ENCODE results near the gene CEP41.

Gene CEP41

DNA sequence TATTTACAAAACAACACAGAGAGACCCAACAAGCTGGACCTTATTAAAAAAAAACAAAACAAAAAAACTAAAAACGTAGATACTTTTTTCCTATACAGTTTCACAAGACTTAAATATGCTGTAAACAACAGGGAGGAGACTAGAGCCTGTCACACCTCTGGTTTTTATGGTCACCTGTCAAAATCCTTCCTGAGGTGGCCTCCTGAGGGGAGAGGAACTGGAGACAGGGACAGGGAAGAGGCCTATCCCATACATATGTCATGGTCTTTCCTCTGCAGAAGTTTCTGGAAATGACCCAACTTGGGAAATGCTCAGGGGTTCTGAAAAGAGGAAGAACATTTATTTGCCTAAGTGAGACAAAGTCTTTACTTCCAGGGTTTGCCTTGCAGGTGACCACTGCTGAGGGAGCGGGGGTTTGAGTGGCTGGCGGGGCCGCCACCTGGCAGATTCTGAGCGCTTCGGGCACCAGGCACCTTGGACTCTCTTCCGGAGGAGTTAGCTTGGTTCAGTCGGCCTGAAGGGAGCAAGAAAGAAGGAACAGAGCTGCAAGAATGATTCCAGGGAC, 42.2 kb downstream of the CEP41 start:
- DNase-seq (ENCODE audit: insufficient read length, low spot score) = no peak
- TF ChIP-seq, protein P1, sequence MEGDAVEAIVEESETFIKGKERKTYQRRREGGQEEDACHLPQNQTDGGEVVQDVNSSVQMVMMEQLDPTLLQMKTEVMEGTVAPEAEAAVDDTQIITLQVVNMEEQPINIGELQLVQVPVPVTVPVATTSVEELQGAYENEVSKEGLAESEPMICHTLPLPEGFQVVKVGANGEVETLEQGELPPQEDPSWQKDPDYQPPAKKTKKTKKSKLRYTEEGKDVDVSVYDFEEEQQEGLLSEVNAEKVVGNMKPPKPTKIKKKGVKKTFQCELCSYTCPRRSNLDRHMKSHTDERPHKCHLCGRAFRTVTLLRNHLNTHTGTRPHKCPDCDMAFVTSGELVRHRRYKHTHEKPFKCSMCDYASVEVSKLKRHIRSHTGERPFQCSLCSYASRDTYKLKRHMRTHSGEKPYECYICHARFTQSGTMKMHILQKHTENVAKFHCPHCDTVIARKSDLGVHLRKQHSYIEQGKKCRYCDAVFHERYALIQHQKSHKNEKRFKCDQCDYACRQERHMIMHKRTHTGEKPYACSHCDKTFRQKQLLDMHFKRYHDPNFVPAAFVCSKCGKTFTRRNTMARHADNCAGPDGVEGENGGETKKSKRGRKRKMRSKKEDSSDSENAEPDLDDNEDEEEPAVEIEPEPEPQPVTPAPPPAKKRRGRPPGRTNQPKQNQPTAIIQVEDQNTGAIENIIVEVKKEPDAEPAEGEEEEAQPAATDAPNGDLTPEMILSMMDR (IDR thresholded peaks at IDR 0.05; ENCODE audit: insufficient read depth, missing control alignments) = no peak
- FAIRE-seq = no peak

DNA sequence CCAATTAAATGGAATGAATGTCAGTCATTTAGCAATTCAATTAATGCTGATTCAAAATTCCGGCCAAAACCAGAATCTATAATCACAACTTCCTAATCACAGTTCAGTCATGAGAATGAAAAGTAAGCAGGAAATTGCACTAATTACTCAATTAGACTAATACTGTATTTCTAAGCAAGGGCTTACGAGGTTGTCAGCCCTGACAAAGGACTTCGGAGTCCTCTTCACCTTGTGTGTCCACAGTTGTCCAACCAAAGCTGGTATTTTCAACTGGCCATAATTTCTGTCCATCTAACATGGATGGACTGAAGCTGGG, 43.1 kb downstream of the CEP41 start:
- FAIRE-seq (no peak), DNase-seq (ENCODE audit: insufficient read length, low spot score) (no peak)
- TF ChIP-seq, protein P1 (IDR thresholded peaks at IDR 0.05; ENCODE audit: insufficient read depth, missing control alignments) = no peak

DNA sequence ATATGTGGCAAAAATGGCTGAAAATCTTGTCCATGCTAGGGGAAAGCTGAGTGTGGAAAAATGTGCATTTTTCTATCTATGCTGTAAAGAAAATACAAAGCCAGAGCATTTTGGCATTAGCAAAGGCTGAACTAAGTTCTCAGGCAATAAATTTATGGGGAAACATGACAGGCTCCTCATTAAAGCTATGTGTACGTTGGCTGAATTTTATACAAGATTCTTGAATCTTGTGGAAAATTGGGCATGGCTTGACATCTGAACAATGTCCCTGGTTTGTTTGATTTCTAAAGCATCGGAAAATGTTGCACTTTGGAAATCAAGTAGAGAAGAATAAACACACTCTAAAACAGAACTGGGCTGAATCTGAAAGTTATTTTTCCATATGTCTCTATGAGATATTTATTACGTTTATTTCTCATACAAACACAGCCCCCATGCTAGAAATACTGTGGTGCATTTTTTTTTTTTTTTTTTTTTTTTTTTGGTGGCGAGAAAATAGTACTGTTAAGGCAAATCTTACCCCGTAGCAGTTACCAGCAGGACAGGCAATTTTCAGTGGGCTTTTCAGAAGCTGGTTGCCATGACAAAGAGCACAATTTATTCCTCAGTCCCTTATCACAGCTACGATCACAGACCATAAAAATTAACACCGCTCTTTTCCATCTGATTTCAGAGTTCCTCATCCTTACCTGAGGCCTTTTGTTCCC, 43.6 kb downstream of the CEP41 start:
- TF ChIP-seq, protein P1 (IDR thresholded peaks at IDR 0.05; ENCODE audit: insufficient read depth, missing control alignments) = no peak
- DNase-seq (ENCODE audit: insufficient read length, low spot score) = no peak
- no peak for FAIRE-seq

DNA sequence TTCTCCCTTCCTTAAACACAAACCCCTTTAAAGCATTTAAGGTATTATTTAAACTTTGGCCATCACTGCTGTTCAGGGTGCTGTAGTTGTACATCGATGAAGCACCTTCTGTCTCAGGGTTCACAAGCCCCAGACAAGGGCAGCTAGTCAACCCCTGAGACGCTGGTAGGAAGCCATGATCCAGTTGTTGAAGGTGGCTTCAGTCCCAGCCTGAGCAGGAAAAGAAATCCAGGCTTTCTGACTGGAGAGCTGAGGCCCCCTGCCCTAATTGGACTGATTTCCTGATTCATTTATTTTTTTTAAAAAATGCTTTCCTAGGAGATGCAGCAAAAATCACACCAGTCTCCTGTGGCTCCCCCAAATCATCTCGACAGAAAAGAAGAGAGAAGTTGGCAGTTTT, 44.7 kb downstream of the CEP41 start:
- TF ChIP-seq, protein P1 (IDR thresholded peaks at IDR 0.05; ENCODE audit: insufficient read depth, missing control alignments) = no peak
- no peak for DNase-seq (ENCODE audit: insufficient read length, low spot score)
- FAIRE-seq = no peak

DNA sequence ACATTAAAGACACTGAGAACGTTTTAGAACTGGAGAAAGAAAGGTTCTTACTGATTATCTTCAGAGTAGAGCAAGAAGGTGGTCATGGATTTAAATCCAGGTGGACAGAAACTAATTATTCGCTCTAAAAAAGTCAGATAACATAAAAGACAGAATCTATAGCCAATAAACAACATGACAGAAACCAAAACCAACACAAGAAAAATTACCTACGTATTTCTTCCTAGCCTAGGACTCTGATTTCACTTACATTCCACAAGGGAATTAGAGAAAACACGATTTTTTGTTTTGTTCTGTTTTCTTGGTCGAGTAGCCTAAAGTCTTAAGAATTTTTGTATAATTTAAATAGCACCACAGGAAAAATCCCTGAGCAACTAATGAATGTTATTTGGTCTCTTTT, 45.4 kb downstream of the CEP41 start:
- no peak for FAIRE-seq

DNA sequence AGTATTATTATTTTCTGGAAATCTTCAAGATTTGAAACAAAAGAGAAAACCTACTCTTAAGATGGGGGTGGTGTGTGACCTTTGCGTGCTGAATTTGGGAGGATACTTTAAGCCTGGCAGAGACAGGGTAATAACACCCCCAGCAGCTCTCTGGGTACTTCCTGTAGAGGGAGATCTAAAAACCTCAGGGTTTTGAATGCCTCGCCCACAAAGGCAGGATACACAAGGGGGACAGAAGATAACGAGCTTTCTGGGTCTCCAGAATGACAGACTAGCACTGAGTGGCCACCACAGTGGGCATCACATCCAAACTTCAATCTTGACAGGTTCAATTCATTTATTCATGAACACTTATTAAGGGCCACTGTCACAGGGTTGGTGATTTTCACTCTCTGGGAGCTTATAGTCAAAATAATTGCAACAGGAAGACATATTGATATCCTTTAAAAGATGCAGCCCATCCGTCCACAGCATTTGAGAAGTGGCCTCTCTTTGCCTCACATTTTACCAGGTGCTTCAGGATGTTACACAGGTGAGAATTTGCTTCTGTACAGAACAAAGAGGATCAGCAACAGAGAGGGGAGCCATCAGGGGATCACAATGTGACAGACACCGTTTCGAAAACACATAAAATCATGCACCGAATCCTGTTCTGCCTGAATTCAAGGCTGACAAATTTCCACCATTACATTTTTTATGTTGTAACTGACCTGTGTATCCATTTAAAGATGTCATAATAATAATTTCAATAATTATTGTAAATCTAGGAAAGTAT, 46.2 kb downstream of the CEP41 start:
- FAIRE-seq = no peak
- DNase-seq (ENCODE audit: insufficient read length, low spot score) = no peak
- TF ChIP-seq, protein P1 (IDR thresholded peaks at IDR 0.05; ENCODE audit: insufficient read depth, missing control alignments) = no peak

More for the DNA sequence above, 45.4 kb downstream of the CEP41 start:
- TF ChIP-seq, protein P1 (IDR thresholded peaks at IDR 0.05; ENCODE audit: insufficient read depth, missing control alignments) = no peak
- no peak for DNase-seq (ENCODE audit: insufficient read length, low spot score)
